SK-N-MC (cell line): ENCODE data around the gene BTNL3.
"Not testable (repeated sequence)": the region's sequence is repeated elsewhere in the genome, so short reads cannot be mapped to it uniquely, and the experiment has no call there.

Source experiments
- DNase-seq: peaks from one replicate; pipeline ENCODE4 v3.0.0-alpha.2; 2011; ENCODE audit warnings: low read depth, low spot score
- H3K27ac ChIP-seq: fragments of 200-600 bp; sonication (generic); 2 replicates; pipeline ENCODE4 v1.5.1; 2016; ENCODE audit warnings: mixed run types
- H3K36me3 ChIP-seq: fragments of 200-600 bp; sonication (generic); 2 replicates; pipeline ENCODE4 v1.6.1; 2017; ENCODE audit warnings: antibody characterized with exemption, low read length, mixed read lengths; ENCODE audit not compliant: insufficient read depth
- H3K4me3 ChIP-seq: fragments of 200-600 bp; sonication (generic); 2 replicates; pipeline ENCODE4 v1.5.1; 2016
- H3K9ac ChIP-seq: fragments of 200-600 bp; sonication (generic); 2 replicates; pipeline ENCODE4 v1.8.0; 2017; ENCODE audit warnings: mixed run types, mixed read lengths; ENCODE audit not compliant: insufficient read length
- H3K9me3 ChIP-seq: fragments of 200-600 bp; sonication (generic); 2 replicates; pipeline ENCODE4 v1.6.1; 2017; ENCODE audit warnings: low read depth, mild to moderate bottlenecking, antibody characterized with exemption, low read length, moderate library complexity, mixed read lengths
- EZH2 ChIP-seq: fragments of 200-600 bp; sonication (generic); IDR thresholded peaks from one replicate; pipeline ENCODE4 v1.6.1; 2017; ENCODE audit warnings: antibody characterized with exemption
- FOXP2 ChIP-seq: optimal IDR thresholded peaks from 2 replicates; pipeline ENCODE3; 2011; ENCODE audit warnings: mild to moderate bottlenecking, moderate library complexity; ENCODE audit not compliant: insufficient read depth; ENCODE audit errors: extremely low read length, control extremely low read depth
- POLR2AphosphoS5 ChIP-seq: IDR thresholded peaks from 2 replicates; pipeline ENCODE4 v1.6.1; 2012; ENCODE audit warnings: mild to moderate bottlenecking, low read depth, low read length, borderline replicate concordance

The BTNL3 gene

DNA sequence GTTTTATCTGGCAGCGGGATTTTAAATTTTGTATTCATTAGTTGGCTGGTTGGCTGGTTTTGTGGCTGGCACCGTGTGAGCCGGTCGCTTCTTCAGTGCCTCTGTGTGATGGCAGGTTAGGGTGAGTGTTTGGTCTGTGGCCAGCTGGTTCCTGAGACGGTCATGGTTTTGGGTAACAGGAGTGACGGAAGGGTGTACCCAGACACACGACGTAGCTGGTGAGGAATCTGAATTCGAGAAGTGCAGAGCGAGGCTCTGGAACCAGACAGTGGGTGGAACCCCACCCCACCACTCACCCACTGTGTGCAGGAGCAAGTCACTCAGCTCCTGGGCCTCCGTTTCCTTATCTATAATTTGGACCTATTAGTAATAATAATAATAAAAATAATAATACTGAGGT, 54.1 kb downstream of the BTNL3 start:
- Histone ChIP-seq H3K9me3 (no peaks in the 10 kb centered on the region), H3K9ac (no peak overlapping the region), H3K4me3 (no peak overlapping the region), H3K27ac (no peak overlapping the region), H3K36me3 (no peaks in the 10 kb centered on the region)
- TF ChIP-seq POLR2AphosphoS5 (no peak), EZH2 (no peak), FOXP2 (no peak)
- no peak for DNase-seq

DNA sequence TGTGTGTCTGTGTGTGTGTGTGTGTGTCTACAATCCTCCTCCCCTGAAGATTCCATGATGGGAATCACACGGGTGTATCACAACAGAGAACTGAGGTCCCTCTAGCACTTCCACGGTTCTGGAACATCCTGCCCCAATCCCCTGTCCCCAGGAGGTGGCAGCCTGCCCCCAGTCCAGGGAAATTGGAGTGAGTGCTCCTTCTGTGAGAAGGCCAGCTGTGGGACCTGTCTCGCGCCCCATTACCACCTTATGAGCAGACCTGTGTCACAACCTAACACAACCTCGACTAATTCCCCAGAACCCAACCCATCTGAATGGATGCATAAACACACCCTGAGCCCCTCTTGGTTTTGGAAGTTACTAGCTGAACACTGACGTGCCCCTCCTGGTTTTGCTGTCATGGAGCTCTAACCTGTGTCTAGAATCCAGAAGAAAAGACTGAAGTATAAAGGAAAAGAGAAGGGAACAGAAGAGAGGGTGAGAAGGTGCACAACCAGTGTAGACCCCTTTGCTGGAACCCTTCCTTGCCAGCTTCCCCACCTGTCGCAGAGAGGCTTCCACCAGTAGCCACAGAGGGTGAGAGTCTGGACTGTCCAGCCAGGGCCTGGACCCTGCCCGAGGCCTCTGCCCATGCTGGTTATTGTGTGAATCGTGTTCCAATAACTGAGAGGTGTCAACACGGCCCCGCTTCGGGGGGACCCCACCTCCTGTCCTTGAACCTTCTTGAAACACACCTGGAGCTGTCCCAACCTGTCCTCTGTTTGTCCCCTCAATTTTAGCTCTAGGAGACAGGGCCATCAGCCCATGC, 54.8 kb downstream of the BTNL3 start:
- DNase-seq = no peak
- Histone ChIP-seq H3K9ac (no peak overlapping the region), H3K27ac (no peak overlapping the region), H3K4me3 (no peak overlapping the region), H3K9me3 (no peaks in the 10 kb centered on the region), H3K36me3 (no peaks in the 10 kb centered on the region)
- TF ChIP-seq FOXP2 (no peak), EZH2 (no peak), POLR2AphosphoS5 (no peak)

DNA sequence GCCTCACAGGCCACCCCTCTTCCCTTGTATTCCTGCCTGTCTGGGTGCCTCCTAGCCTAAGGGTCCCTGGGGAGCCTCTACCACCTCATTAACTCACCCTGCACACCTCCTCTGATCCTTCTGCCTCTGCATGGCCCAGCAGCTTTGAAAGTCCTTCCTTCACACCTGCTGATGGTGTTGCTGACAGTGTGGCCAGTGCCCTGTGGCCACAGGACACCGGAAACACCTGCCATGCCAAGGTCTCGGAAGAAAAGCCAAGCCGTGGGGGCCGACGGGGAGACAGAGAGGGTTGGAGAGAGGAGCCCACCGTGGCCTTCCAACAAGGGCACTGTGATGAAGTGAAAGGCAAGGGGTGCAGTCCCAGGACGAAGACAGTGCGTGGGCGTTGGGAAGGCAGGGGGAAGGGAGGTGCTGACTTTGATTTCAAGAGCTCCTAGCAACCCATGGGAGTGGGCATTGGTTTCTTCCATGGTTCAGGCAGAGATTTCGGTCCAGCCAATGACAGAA, 55.5 kb downstream of the BTNL3 start:
- no peak for TF ChIP-seq EZH2
- TF ChIP-seq POLR2AphosphoS5 = no peak
- TF ChIP-seq FOXP2 = no peak
- Histone ChIP-seq H3K9me3 (no peaks in the 10 kb centered on the region), H3K4me3 (no peak overlapping the region), H3K9ac (no peak overlapping the region), H3K27ac (no peak overlapping the region), H3K36me3 (no peaks in the 10 kb centered on the region)
- DNase-seq = no peak

DNA sequence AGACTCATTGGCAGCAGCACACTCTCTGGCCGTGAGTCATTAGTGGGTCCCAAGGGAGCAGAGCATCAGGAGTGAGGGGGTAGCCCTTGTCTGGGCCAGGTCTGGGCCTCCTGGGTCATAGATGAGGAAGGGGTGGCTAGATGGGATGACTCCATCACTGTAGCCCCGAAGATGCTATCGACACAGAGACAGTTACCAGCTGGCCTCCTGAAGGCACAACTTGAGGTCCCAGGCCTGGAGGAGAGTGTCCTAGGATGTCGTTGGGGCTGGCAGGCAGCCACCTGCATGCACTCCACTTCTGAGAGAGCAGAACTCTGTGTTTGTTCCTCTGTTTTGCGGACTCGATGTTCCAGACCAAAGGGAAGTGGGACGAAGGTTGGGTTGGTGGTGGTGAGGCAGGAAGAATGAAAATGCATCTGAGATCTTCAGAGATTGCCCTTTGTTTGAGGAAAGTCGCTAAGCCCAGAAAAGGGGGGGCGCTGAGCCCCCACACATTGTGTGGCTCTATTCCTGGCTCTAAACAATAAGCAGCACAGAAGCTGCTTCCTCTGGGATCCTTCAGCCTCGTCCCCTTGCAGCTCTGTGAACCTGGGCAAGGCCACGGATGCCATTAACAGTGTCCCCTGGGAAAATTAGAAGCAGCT, 56.1 kb downstream of the BTNL3 start:
- H3K9ac ChIP-seq = no peak overlapping the region
- H3K4me3 ChIP-seq = no peak overlapping the region
- H3K9me3 ChIP-seq = no peaks in the 10 kb centered on the region
- H3K27ac ChIP-seq = no peak overlapping the region
- DNase-seq = no peak
- TF ChIP-seq FOXP2 (no peak), EZH2 (no peak), POLR2AphosphoS5 (no peak)
- H3K36me3 ChIP-seq = no peaks in the 10 kb centered on the region

DNA sequence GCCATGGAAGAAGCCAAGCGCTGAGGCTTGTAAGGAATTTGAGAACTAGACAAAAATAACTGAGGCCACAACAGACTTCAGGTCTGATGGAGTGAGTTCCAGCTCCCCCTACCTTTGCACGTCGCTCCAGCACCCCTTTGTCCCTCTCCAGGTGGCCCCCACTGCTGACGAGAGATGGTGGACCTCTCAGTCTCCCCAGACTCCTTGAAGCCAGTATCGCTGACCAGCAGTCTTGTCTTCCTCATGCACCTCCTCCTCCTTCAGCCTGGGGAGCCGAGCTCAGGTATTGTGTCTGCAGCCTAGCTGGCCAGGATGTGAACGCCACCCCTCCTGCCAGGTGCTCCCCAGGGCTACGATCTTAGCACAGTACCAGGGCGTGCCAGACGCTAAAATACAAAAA, 56.7 kb downstream of the BTNL3 start:
- no peak overlapping the region for H3K4me3 ChIP-seq
- H3K36me3 ChIP-seq = no peaks in the 10 kb centered on the region
- H3K9me3 ChIP-seq = no peaks in the 10 kb centered on the region
- TF ChIP-seq FOXP2 = no peak
- TF ChIP-seq POLR2AphosphoS5 = no peak
- no peak for TF ChIP-seq EZH2
- H3K9ac ChIP-seq = no peak overlapping the region
- no peak overlapping the region for H3K27ac ChIP-seq
- DNase-seq = no peak

DNA sequence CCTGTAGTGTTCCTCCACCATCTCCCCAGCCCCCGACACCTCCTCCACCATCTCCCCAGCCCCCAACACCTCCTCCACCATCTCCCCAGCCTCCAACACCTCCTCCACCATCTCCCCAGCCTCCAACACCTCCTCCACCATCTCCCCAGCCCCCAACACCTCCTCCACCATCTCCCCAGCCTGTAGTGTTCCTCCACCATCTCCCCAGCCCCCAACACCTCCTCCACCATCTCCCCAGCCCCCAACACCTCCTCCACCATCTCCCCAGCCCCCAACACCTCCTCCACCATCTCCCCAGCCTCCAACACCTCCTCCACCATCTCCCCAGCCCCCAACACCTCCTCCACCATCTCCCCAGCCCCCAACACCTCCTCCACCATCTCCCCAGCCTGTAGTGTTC, 57.2 kb downstream of the BTNL3 start:
- H3K36me3 ChIP-seq, H3K27ac ChIP-seq, H3K9me3 ChIP-seq, H3K9ac ChIP-seq, DNase-seq, H3K4me3 ChIP-seq: not testable (repeated sequence)

DNA sequence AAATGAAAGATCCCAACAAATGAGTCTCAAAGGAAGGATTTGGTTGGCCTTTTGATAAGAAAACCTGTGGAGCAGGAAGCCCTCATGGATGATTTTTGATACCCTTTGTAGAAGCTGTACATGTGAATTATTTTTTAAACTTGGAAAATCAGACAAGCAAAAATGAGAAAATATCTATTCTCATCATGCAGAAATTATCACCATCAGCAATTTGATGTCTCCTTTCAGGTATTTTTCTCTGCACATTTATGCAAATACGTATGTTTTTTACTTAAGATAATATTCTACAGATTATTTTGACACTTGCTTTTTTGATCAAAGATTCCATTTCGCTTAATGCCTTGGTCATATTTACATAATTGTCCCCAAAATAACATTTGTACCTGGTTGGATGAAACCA, 58.6 kb downstream of the BTNL3 start:
- TF ChIP-seq FOXP2 (no peak), EZH2 (no peak), POLR2AphosphoS5 (no peak)
- no peak overlapping the region for H3K27ac ChIP-seq
- H3K4me3 ChIP-seq = no peak overlapping the region
- no peak for DNase-seq
- no peak overlapping the region for H3K9ac ChIP-seq
- no peaks in the 10 kb centered on the region for H3K9me3 ChIP-seq
- no peaks in the 10 kb centered on the region for H3K36me3 ChIP-seq

DNA sequence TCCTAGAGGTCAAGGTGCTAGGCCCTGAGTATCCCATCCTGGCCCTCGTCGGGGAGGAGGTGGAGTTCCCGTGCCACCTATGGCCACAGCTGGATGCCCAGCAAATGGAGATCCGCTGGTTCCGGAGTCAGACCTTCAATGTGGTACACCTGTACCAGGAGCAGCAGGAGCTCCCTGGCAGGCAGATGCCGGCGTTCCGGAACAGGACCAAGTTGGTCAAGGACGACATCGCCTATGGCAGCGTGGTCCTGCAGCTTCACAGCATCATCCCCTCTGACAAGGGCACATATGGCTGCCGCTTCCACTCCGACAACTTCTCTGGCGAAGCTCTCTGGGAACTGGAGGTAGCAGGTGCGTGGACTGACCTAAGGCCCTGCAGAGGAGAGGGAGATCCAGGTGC, 59.3 kb downstream of the BTNL3 start:
- H3K36me3 ChIP-seq = no peaks in the 10 kb centered on the region
- no peaks in the 10 kb centered on the region for H3K9me3 ChIP-seq
- no peak for DNase-seq
- no peak overlapping the region for H3K9ac ChIP-seq
- no peak overlapping the region for H3K27ac ChIP-seq
- no peak overlapping the region for H3K4me3 ChIP-seq
- TF ChIP-seq POLR2AphosphoS5 = no peak
- no peak for TF ChIP-seq EZH2
- no peak for TF ChIP-seq FOXP2
